HepG2 (cell line): ENCODE data around the gene RAB40C. TPM values are rescaled to one million over a fixed set of nuclear protein-coding genes. Genes with fewer than 3 reads are reported as not detected.

Experiments
- ATF7 ChIP-seq, 2 experiments: fragments of 450-650 bp in 1 of 2; sonication (generic) in 1 of 2; formaldehyde crosslinking in 1 of 2; IDR thresholded peaks; 2 replicates each; pipeline versions ENCODE4 v1.4.0 to v1.6.1; 2016 to 2020; ENCODE audit warnings: antibody characterized with exemption in 1 of 2, mild to moderate bottlenecking in 1 of 2, missing genetic modification reagents in 1 of 2
- BORCS8-MEF2B ChIP-seq: sonication (generic); formaldehyde crosslinking; IDR thresholded peaks from 2 replicates; pipeline ENCODE4 v1.8.0; 2022; ENCODE audit warnings: mild to moderate bottlenecking, missing genetic modification reagents
- MTF2 ChIP-seq: sonication (generic); formaldehyde crosslinking; IDR thresholded peaks from 2 replicates; pipeline ENCODE4 v1.5.0; 2020; ENCODE audit warnings: missing genetic modification reagents, borderline replicate concordance
- NAIF1 ChIP-seq: sonication (generic); formaldehyde crosslinking; IDR thresholded peaks from 2 replicates; pipeline ENCODE4 v1.5.0; 2020; ENCODE audit warnings: mild to moderate bottlenecking, missing genetic modification reagents, borderline replicate concordance
- polyA plus RNA-seq, 8 experiments: library from polyadenylated mRNA; depleted of rRNA in 3 of 8; stranded (reverse) in 7 of 8; unstranded in 1 of 8; fragments of >200 nt; fragmentation: Illumina TruSeq in 4 of 8; extraction: Trizol in 4 of 8; gene quantifications; 2 replicates each; pipeline versions ENCODE4 v1.2.1 to v1.2.3, GENCODE V29; 2011 to 2016; ENCODE audit warnings: low read depth in 4 of 8, missing spikeins in 1 of 8, mixed read lengths in 1 of 8; ENCODE audit not compliant: insufficient read depth in 1 of 8
- total RNA-seq, 5 experiments: library from RNA; depleted of rRNA; stranded (reverse); fragments of >200 nt; fragmentation: Illumina TruSeq; extraction: Trizol; gene quantifications; 2 replicates each; pipeline ENCODE4 v1.2.3, GENCODE V29; 2016; ENCODE audit warnings: low read depth in 1 of 5
- TF ChIP-seq, protein P1 (sequence below): sonication (generic); formaldehyde crosslinking; conservative IDR thresholded peaks from 2 replicates; pipeline ENCODE4 v1.4.0; 2020; ENCODE audit warnings: mild to moderate bottlenecking, missing genetic modification reagents, moderate library complexity
- TF ChIP-seq, protein P2 (sequence below): sonication (generic); formaldehyde crosslinking; IDR thresholded peaks from 2 replicates; pipeline ENCODE4 v1.4.0; 2020; ENCODE audit warnings: missing genetic modification reagents, borderline replicate concordance
- TF ChIP-seq, protein P3 (sequence below): sonication (generic); formaldehyde crosslinking; IDR thresholded peaks from 2 replicates; pipeline ENCODE4 v1.5.0; 2020; ENCODE audit warnings: mild to moderate bottlenecking, missing genetic modification reagents, borderline replicate concordance
- TF ChIP-seq, protein P4 (sequence below): sonication (generic); formaldehyde crosslinking; IDR thresholded peaks from 2 replicates; pipeline ENCODE4 v1.5.0; 2020; ENCODE audit warnings: mild to moderate bottlenecking, missing genetic modification reagents
- TF ChIP-seq, protein P5 (sequence below): sonication (generic); formaldehyde crosslinking; IDR thresholded peaks from 2 replicates; pipeline ENCODE4 v1.4.0; 2020; ENCODE audit warnings: missing genetic modification reagents
- TF ChIP-seq, protein P6 (sequence below): sonication (generic); formaldehyde crosslinking; IDR thresholded peaks from 2 replicates; pipeline ENCODE4 v1.4.0; 2020; ENCODE audit warnings: missing genetic modification reagents

RAB40C gene
- total and polyA plus RNA-seq, 2 of the 13 experiments (the other 11 are each of a cell fraction or from before 2014, with no cell fraction given) = 7.7 to 11.5 TPM

DNA sequence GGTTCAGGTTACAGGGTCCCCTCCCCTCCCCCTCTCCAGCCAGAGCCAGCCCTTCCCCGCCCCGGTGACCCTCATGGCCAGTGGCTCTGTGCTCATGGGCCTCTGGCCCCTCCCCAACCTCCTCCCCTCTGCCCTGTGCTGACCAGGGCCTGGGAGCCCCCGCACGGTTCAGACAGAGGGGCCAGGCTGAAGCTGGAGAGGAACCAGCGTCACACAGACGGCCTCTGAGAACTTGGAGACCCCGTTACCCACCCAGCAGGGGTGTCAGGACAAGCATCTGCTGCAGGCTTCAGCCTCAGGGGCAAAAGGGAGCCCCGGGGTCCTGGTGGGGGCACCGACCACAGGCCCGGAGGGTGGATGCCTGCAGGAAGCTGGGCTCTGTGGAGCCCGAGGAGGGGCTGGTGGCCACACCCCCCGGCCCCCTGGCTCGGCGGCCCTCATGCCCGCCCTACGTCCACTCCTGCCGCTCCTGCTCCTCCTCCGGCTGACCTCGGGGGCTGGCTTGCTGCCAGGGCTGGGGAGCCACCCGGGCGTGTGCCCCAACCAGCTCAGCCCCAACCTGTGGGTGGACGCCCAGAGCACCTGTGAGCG is 41.0 kb downstream of the RAB40C start, which contains the start of gene WFIKKN1 (continued):
- TF ChIP-seq, protein P1, sequence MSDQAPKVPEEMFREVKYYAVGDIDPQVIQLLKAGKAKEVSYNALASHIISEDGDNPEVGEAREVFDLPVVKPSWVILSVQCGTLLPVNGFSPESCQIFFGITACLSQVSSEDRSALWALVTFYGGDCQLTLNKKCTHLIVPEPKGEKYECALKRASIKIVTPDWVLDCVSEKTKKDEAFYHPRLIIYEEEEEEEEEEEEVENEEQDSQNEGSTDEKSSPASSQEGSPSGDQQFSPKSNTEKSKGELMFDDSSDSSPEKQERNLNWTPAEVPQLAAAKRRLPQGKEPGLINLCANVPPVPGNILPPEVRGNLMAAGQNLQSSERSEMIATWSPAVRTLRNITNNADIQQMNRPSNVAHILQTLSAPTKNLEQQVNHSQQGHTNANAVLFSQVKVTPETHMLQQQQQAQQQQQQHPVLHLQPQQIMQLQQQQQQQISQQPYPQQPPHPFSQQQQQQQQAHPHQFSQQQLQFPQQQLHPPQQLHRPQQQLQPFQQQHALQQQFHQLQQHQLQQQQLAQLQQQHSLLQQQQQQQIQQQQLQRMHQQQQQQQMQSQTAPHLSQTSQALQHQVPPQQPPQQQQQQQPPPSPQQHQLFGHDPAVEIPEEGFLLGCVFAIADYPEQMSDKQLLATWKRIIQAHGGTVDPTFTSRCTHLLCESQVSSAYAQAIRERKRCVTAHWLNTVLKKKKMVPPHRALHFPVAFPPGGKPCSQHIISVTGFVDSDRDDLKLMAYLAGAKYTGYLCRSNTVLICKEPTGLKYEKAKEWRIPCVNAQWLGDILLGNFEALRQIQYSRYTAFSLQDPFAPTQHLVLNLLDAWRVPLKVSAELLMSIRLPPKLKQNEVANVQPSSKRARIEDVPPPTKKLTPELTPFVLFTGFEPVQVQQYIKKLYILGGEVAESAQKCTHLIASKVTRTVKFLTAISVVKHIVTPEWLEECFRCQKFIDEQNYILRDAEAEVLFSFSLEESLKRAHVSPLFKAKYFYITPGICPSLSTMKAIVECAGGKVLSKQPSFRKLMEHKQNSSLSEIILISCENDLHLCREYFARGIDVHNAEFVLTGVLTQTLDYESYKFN (CRISPR knock-in tag) = peak; percentile 87
- no peak for TF ChIP-seq BORCS8-MEF2B
- TF ChIP-seq MTF2 = peak; percentile 48; the same call in 1 of the 2 replicates
- TF ChIP-seq, protein P2, sequence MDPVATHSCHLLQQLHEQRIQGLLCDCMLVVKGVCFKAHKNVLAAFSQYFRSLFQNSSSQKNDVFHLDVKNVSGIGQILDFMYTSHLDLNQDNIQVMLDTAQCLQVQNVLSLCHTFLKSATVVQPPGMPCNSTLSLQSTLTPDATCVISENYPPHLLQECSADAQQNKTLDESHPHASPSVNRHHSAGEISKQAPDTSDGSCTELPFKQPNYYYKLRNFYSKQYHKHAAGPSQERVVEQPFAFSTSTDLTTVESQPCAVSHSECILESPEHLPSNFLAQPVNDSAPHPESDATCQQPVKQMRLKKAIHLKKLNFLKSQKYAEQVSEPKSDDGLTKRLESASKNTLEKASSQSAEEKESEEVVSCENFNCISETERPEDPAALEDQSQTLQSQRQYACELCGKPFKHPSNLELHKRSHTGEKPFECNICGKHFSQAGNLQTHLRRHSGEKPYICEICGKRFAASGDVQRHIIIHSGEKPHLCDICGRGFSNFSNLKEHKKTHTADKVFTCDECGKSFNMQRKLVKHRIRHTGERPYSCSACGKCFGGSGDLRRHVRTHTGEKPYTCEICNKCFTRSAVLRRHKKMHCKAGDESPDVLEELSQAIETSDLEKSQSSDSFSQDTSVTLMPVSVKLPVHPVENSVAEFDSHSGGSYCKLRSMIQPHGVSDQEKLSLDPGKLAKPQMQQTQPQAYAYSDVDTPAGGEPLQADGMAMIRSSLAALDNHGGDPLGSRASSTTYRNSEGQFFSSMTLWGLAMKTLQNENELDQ = no peak
- no peak for TF ChIP-seq ATF7 (IDR thresholded peaks at IDR 0.05)
- TF ChIP-seq ATF7 (CRISPR knock-in tag; IDR thresholded peaks at IDR 0.05) = 0 out of 2 replicates have a peak, but pooled peaks have one; percentile 15
- TF ChIP-seq, protein P3, sequence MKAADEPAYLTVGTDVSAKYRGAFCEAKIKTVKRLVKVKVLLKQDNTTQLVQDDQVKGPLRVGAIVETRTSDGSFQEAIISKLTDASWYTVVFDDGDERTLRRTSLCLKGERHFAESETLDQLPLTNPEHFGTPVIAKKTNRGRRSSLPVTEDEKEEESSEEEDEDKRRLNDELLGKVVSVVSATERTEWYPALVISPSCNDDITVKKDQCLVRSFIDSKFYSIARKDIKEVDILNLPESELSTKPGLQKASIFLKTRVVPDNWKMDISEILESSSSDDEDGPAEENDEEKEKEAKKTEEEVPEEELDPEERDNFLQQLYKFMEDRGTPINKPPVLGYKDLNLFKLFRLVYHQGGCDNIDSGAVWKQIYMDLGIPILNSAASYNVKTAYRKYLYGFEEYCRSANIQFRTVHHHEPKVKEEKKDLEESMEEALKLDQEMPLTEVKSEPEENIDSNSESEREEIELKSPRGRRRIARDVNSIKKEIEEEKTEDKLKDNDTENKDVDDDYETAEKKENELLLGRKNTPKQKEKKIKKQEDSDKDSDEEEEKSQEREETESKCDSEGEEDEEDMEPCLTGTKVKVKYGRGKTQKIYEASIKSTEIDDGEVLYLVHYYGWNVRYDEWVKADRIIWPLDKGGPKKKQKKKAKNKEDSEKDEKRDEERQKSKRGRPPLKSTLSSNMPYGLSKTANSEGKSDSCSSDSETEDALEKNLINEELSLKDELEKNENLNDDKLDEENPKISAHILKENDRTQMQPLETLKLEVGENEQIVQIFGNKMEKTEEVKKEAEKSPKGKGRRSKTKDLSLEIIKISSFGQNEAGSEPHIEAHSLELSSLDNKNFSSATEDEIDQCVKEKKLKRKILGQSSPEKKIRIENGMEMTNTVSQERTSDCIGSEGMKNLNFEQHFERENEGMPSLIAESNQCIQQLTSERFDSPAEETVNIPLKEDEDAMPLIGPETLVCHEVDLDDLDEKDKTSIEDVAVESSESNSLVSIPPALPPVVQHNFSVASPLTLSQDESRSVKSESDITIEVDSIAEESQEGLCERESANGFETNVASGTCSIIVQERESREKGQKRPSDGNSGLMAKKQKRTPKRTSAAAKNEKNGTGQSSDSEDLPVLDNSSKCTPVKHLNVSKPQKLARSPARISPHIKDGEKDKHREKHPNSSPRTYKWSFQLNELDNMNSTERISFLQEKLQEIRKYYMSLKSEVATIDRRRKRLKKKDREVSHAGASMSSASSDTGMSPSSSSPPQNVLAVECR (CRISPR knock-in tag) = peak; percentile 73
- TF ChIP-seq, protein P4, sequence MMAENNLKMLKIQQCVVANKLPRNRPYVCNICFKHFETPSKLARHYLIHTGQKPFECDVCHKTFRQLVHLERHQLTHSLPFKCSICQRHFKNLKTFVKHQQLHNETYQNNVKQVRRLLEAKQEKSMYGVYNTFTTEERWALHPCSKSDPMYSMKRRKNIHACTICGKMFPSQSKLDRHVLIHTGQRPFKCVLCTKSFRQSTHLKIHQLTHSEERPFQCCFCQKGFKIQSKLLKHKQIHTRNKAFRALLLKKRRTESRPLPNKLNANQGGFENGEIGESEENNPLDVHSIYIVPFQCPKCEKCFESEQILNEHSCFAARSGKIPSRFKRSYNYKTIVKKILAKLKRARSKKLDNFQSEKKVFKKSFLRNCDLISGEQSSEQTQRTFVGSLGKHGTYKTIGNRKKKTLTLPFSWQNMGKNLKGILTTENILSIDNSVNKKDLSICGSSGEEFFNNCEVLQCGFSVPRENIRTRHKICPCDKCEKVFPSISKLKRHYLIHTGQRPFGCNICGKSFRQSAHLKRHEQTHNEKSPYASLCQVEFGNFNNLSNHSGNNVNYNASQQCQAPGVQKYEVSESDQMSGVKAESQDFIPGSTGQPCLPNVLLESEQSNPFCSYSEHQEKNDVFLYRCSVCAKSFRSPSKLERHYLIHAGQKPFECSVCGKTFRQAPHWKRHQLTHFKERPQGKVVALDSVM (CRISPR knock-in tag) = peak; percentile 18; the same call in 1 of the 2 replicates
- TF ChIP-seq NAIF1 = no peak
- TF ChIP-seq, protein P5, sequence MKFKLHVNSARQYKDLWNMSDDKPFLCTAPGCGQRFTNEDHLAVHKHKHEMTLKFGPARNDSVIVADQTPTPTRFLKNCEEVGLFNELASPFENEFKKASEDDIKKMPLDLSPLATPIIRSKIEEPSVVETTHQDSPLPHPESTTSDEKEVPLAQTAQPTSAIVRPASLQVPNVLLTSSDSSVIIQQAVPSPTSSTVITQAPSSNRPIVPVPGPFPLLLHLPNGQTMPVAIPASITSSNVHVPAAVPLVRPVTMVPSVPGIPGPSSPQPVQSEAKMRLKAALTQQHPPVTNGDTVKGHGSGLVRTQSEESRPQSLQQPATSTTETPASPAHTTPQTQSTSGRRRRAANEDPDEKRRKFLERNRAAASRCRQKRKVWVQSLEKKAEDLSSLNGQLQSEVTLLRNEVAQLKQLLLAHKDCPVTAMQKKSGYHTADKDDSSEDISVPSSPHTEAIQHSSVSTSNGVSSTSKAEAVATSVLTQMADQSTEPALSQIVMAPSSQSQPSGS (CRISPR knock-in tag) = no peak
- TF ChIP-seq, protein P6, sequence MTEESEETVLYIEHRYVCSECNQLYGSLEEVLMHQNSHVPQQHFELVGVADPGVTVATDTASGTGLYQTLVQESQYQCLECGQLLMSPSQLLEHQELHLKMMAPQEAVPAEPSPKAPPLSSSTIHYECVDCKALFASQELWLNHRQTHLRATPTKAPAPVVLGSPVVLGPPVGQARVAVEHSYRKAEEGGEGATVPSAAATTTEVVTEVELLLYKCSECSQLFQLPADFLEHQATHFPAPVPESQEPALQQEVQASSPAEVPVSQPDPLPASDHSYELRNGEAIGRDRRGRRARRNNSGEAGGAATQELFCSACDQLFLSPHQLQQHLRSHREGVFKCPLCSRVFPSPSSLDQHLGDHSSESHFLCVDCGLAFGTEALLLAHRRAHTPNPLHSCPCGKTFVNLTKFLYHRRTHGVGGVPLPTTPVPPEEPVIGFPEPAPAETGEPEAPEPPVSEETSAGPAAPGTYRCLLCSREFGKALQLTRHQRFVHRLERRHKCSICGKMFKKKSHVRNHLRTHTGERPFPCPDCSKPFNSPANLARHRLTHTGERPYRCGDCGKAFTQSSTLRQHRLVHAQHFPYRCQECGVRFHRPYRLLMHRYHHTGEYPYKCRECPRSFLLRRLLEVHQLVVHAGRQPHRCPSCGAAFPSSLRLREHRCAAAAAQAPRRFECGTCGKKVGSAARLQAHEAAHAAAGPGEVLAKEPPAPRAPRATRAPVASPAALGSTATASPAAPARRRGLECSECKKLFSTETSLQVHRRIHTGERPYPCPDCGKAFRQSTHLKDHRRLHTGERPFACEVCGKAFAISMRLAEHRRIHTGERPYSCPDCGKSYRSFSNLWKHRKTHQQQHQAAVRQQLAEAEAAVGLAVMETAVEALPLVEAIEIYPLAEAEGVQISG = no peak
